ENCODE results near the gene ANKRD16.

DNA sequence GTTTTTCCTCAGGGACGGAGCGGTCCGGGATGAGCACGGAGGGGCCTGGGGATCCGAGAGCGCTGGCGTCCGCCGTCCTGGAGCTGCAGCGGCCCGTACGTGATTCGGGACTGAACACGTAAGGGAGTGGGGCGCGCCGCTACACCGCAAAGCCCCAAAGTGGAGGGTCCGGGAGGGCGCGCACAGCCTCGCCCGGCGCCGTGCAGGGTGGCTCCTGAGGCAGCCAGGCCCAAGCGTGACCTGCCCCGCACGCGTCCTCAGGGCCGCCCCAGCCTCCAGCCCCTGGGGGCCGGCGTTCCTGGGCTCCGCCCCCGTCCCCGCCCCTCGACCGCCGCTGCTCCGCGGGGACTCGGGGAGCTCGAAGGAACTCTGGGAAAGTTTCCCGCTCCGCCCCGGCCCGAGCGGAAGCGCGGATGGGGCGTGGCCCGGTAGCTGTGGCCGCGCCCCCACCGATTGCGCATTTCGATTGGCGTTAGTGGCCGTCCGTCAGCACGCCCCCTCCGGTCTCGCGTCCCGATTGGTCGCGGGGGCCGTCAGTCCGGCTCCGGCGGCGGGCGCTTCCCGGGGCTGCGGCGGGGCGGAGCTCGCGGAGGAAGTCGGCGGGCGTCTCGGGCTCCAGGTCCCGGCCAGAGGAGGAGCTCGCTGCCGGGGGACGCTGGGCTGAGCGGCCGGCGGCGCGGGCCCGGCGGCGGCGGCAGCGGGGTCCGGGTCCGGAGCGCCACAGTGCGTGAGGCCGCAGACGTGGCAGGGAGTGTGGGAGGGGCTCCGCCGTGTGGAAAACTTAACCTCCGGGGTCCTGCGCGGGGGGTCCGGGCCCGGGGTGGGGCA is at the start of gene ANKRD16, which contains the start of gene FBH1:
- TF ChIP-seq, protein P1, sequence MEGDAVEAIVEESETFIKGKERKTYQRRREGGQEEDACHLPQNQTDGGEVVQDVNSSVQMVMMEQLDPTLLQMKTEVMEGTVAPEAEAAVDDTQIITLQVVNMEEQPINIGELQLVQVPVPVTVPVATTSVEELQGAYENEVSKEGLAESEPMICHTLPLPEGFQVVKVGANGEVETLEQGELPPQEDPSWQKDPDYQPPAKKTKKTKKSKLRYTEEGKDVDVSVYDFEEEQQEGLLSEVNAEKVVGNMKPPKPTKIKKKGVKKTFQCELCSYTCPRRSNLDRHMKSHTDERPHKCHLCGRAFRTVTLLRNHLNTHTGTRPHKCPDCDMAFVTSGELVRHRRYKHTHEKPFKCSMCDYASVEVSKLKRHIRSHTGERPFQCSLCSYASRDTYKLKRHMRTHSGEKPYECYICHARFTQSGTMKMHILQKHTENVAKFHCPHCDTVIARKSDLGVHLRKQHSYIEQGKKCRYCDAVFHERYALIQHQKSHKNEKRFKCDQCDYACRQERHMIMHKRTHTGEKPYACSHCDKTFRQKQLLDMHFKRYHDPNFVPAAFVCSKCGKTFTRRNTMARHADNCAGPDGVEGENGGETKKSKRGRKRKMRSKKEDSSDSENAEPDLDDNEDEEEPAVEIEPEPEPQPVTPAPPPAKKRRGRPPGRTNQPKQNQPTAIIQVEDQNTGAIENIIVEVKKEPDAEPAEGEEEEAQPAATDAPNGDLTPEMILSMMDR (IDR thresholded peaks at IDR 0.05; ENCODE audit: borderline replicate concordance, extremely low read depth, low read length, poor library complexity, severe bottlenecking), result no peak
- TF ChIP-seq EZH2 (IDR thresholded peaks at IDR 0.05; ENCODE audit: borderline replicate concordance, low read depth, low read length, severe bottlenecking), result no peak

Data from DND-41 (cell line).